GM12892 (cell line): Measurements from ENCODE around the gene OR4F15.

Source experiments
- POLR2AphosphoS5 ChIP-seq: IDR thresholded peaks from 2 replicates; pipeline ENCODE4 v1.6.1; 2011; ENCODE audit warnings: low read depth, low read length, control low read depth
- TAF1 ChIP-seq: IDR thresholded peaks from 2 replicates; pipeline ENCODE4 v1.6.1; 2011; ENCODE audit warnings: low read depth, mild to moderate bottlenecking, control low read depth, low read length, borderline replicate concordance

- TF ChIP-seq POLR2AphosphoS5: no peak
- no peak for TF ChIP-seq TAF1
Observed at GRCh38 chr15:101772921-101773320, 39.1 kb upstream of the OR4F15 start.
